HG03103 (cell line): ENCODE data around the gene MAP3K3.

Source experiments
- ATAC-seq: cut with Tn5 transposase; IDR thresholded peaks from one replicate; pipeline ENCODE4 v1.9.1; 2021; ENCODE audit warnings: low read depth; ENCODE audit not compliant: unreplicated experiment

The MAP3K3 gene

DNA sequence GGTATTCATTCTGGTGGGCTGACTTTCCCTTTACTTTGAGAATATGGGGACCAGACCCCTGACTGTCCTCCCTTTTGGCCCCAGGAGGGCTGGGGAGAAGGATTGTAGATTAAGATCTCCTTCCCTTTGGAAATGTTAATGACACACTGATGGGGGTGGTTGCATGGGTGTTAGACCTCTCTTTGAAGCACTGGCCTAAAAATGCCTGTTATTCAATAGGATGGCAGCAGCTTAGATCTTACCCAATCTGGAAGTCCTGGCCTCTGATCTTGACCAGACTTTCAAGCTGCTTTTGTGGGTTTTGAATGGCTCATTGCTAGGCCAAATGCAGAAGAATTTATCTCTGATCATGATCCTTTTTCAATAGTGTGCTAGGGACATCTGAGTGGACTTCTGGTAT is 25.7 kb downstream of the MAP3K3 start:
- no peak for ATAC-seq

DNA sequence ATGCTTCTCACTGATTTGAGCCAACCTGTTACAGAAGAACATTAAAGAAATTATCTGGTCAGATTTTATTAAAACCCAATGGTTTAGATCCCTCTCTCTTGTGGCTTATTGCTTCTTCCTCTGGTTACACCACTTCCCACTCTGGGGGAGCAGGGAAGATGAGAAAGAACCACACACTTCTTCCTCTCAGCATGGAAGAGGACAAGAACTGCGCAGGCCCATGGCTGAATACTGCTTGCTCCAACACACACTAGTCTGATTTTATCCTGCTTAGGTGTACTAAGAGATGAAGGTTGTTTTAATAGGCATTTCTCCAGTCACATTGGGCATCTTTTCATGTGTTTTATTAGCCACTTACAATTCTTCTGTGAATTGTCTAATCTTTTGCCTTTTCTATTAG is 27.6 kb downstream of the MAP3K3 start:
- no peak for ATAC-seq

- ATAC-seq = no peak
Observed at GRCh38 chr17:63652106-63652505, 29.9 kb downstream of the MAP3K3 start.

DNA sequence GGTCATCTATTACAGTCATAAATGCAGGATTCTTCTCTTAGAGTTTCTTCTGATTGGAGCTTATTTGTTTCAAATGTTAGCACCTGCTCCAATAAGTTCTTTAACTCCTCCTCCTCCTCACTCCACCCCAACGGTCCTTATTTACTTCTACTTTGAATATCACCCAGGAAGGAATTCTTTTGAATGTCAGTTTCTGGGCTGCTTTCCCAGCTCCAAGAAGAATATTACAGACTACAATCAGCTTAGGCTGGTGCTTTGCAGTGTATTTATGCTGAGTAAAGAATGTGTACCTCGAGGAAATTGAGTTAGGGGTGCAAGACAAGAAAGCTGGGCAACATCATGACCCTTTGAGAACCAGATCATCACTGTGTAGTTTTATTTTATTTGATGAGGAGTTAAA is 30.8 kb downstream of the MAP3K3 start:
- ATAC-seq = no peak

DNA sequence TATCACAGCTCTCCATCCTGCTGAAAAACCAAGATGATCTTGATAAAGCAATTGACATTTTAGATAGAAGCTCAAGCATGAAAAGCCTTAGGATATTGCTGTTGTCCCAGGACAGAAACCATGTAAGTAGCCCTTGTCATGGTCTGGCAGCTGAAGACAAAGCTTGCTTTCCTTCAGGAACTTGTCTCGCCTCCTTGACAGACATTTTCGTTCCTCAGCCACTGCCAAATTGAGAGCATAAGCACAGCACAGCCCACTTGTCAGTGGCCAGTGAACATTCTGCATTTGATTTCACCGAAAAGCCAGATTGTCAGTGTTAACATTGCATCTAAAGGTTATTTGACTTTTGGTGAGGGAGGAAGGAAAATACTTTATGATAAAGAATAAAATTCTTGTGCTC is 35.6 kb downstream of the MAP3K3 start:
- ATAC-seq = no peak

GRCh38 chr17:63658366-63658765 is 36.1 kb downstream of the MAP3K3 start:
- no peak for ATAC-seq

- no peak for ATAC-seq
Observed at GRCh38 chr17:63659850-63660249, 37.6 kb downstream of the MAP3K3 start.

GRCh38 chr17:63665527-63666214 is 43.5 kb downstream of the MAP3K3 start:
- no peak for ATAC-seq

DNA sequence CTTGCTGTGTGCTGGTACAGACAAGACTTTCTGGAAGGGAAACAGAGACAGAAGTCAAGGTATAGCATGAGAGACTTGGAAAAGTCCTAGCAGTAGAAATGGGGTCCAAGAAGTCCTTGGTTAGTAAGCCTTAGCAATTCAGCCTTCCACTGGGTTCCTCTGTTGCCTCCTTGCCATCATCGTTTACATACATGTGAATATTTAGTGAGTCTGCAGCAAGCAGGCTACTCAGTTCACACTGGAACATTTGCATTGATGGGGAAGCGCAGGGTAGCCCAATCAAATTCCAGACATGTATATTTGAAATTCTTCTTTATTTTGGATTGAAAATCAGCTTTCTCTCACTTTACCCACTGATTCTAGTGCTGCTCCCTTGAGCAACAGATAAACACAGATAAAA is 50.6 kb downstream of the MAP3K3 start:
- no peak for ATAC-seq

DNA sequence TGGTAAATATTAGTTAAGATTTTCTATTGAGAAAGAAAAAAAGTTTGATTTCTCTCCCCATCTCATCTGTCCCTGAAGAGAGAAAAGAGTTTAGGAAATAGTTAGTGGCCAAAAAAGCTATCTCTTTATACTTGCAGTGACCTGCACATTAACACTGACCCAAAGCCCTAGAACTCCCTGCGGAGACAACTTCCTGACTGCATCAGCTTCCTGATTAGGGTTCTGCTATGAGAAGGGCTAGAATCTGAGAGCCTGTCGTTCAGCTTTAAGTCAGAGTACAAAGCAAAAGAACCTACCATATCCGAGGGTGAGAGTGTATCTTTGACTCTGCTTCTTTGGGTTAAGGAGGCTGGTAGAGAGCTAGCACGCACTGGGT is 53.0 kb downstream of the MAP3K3 start:
- no peak for ATAC-seq

DNA sequence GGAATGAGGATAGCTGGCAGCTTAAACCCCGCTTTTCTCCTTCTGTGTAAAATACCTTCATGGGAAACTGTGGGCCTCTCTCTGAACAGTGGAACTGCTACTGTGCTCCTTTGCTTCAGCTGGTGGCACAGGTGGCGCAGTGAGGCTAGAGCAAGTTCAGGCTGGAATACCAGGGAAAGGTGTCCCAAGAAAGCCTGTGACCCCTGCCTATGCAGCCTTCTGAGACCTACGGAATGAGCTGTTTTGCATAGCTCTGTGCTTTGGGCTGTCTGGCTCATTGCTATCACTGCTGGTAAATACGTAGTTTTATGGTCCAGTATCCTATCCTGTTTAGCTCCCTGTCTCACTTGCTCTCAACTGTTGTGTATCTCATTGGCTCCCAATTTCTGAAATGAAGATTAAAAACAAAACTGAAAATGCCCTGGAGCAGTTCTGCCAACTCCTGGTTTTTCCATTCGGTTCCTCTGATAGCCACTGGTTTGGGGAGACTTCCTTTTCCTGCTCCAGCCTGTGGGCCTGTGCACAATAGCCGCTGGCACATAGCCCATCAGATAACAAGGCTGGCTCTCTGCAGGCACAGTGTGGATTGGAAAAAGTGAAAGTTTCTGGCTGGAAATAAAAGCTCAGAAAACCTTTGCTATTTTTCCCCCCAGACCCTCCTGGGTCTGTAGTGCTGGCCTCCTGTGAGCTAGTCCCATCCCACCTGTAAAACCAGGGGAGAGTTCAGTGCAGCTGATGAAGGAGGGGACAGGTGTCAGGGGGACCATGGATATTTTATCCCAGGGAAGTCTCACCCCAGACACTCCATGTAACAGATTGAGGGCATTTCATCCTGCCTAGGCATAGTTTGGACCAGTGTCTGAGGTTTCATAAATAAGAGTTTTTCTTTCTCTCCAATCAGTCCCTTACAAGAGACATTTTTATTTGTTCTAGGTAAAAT is 53.7 kb downstream of the MAP3K3 start:
- no peak for ATAC-seq

DNA sequence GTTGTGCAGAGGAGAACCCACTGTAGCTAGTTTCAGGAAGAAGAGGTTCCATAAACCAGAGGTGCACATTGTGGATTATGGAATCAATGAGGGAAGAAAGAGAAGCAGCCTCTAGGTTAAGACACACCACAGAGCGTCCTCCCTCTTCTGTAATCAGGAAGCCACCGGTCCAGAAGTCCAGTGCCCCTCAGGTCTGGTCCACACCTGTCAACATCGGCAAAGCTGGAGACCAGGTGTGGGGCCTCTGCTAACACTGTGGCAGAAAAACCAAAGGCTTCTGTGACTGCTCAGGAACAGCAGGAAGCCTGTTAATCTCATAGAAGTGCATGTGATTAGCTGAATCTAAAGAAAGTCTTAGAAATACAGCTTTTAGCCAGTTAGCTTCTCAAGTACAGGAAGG is 54.4 kb downstream of the MAP3K3 start:
- ATAC-seq = no peak

GRCh38 chr17:63679214-63679613 is 57.0 kb downstream of the MAP3K3 start:
- no peak for ATAC-seq

DNA sequence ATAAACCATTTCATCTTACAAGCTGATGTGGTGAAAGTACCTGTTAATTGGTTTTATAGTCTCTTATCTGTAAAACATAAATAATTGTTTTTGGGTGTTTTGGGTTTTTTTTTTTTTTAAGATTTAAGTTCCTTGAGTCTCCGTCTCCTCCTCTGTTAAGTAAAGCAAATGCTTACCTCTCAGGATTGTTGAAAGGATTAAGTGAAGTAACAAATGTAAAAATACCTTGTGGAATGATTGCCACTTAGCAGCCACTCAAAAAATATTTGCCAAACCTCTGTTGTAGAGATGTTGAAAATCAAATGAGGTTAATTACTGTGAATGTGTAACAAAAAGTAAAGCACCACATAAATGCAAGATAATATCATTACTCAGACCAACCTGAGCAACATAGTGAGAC is 58.5 kb downstream of the MAP3K3 start:
- ATAC-seq = no peak

- no peak for ATAC-seq
Observed at GRCh38 chr17:63681530-63681929, 59.3 kb downstream of the MAP3K3 start.

- ATAC-seq = no peak
Observed at GRCh38 chr17:63682441-63682840, 60.2 kb downstream of the MAP3K3 start.

- ATAC-seq = no peak
Observed at GRCh38 chr17:63682981-63683380, 60.8 kb downstream of the MAP3K3 start.

GRCh38 chr17:63685041-63685440 is 62.8 kb downstream of the MAP3K3 start:
- no peak for ATAC-seq

- ATAC-seq = no peak
Observed at GRCh38 chr17:63685578-63685977, 63.4 kb downstream of the MAP3K3 start.

GRCh38 chr17:63686138-63686685 is 64.0 kb downstream of the MAP3K3 start:
- ATAC-seq = no peak

GRCh38 chr17:63688396-63689020 is 66.3 kb downstream of the MAP3K3 start:
- no peak for ATAC-seq
